Esophagus squamous epithelium (tissue), 4 donors: ENCODE data around the gene NTF3.

Experiments
- CTCF ChIP-seq, 6 experiments: fragments of 450-650 bp in 4 of 6; fragments of 200-600 bp in 2 of 6; sonication (generic) in 2 of 6; IDR thresholded peaks; one replicate each; pipeline ENCODE4 v1.5.1; 2016 to 2019; ENCODE audit warnings: antibody characterized with exemption in 6 of 6, mild to moderate bottlenecking in 4 of 6, moderate library complexity in 4 of 6
- POLR2A ChIP-seq, 4 donors: fragments of 450-650 bp; IDR thresholded peaks; one replicate each; pipeline ENCODE4 v1.6.1; 2017; ENCODE audit warnings: antibody characterized with exemption in 4 of 4, mild to moderate bottlenecking in 4 of 4, moderate library complexity in 3 of 4

DNA sequence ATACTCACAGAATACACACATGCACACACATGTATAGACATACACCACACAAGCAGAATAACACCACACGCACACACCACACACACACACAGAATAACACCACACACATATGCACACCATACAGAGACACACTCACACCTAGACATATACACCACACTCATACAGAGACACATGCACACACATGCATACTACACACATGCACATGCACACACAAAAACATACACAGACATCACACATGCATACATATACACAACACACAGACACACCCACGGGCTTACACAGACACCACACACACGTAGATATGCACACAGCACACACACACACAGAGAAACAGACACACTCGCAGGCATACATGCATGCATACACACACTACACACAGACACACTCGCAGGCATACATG, 49.7 kb downstream of the NTF3 start:
- no peak for TF ChIP-seq CTCF (IDR thresholded peaks at IDR 0.05)
- TF ChIP-seq POLR2A (IDR thresholded peaks at IDR 0.05), result no peak
